Gastrocnemius medialis (tissue), 4 donors: Measurements from ENCODE around the gene RBM47.

Experiments used
- POLR2A ChIP-seq, 2 donors: fragments of 450-650 bp; IDR thresholded peaks; one replicate each; pipeline ENCODE4 v1.6.1; 2017; ENCODE audit warnings: antibody characterized with exemption in 2 of 2, mild to moderate bottlenecking in 2 of 2, moderate library complexity in 2 of 2
- TF ChIP-seq, protein P1 (sequence below), 5 experiments: fragments of 450-650 bp in 3 of 5; fragments of 200-600 bp in 2 of 5; sonication (generic) in 2 of 5; IDR thresholded peaks in 4 of 5; conservative IDR thresholded peaks in 1 of 5; 1 replicate in 4 of 5; 2 replicates in 1 of 5; pipeline ENCODE4 v1.5.1; 2016 to 2019; ENCODE audit warnings: antibody characterized with exemption in 5 of 5, mild to moderate bottlenecking in 3 of 5, moderate library complexity in 3 of 5

DNA sequence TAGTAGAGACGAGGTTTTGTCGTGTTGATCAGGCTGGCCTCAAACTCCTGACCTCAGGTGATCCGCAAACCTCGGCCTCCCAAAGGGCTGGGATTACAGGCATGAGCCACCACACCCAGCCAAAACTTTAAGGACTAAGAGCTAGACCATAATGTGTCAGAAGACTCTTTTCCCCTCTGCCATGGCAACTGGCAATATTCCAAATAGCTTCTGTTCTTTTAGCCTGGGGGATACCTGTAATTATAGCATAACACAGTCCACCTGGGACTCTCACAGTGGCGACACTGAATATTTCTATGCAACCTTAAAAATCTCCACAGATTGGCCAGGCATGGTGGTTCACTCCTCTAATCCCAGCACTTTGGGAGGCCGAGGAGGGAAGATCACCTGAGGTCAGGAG is 45.5 kb upstream of the RBM47 start:
- TF ChIP-seq, protein P1, sequence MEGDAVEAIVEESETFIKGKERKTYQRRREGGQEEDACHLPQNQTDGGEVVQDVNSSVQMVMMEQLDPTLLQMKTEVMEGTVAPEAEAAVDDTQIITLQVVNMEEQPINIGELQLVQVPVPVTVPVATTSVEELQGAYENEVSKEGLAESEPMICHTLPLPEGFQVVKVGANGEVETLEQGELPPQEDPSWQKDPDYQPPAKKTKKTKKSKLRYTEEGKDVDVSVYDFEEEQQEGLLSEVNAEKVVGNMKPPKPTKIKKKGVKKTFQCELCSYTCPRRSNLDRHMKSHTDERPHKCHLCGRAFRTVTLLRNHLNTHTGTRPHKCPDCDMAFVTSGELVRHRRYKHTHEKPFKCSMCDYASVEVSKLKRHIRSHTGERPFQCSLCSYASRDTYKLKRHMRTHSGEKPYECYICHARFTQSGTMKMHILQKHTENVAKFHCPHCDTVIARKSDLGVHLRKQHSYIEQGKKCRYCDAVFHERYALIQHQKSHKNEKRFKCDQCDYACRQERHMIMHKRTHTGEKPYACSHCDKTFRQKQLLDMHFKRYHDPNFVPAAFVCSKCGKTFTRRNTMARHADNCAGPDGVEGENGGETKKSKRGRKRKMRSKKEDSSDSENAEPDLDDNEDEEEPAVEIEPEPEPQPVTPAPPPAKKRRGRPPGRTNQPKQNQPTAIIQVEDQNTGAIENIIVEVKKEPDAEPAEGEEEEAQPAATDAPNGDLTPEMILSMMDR (IDR thresholded peaks at IDR 0.05 in 4 of 5, conservative IDR thresholded peaks at IDR 0.05 in 1 of 5) = no peak
- TF ChIP-seq POLR2A (IDR thresholded peaks at IDR 0.05) = no peak
